NCI-H1105 treated with DMSO at 0.1 percent for 48 hours (cell line): ENCODE data around the gene SMARCC1.
"Not testable (repeated sequence)": the region's sequence is repeated elsewhere in the genome, so short reads cannot be mapped to it uniquely, and the experiment has no call there.

Experiments used
- DNase-seq: peaks from one replicate; lab custom pipeline; 2025; lab: John Stamatoyannopoulos, UW

Gene SMARCC1

GRCh38 chr3:47766186-47766585 is 15.5 kb downstream of the SMARCC1 start:
- DNase-seq: no peak

GRCh38 chr3:47762233-47762632 is 19.5 kb downstream of the SMARCC1 start:
- DNase-seq: no peak

GRCh38 chr3:47761046-47761445 is 20.6 kb downstream of the SMARCC1 start:
- no peak for DNase-seq

GRCh38 chr3:47760207-47760606 is 21.5 kb downstream of the SMARCC1 start:
- DNase-seq: not testable (repeated sequence)

GRCh38 chr3:47758261-47759025 is 23.2 kb downstream of the SMARCC1 start:
- DNase-seq: no peak

- no peak for DNase-seq
Observed at GRCh38 chr3:47752716-47753115, 29.0 kb downstream of the SMARCC1 start.

- not testable (repeated sequence) for DNase-seq
Observed at GRCh38 chr3:47750811-47751354, 30.8 kb downstream of the SMARCC1 start.

- no peak for DNase-seq
Observed at GRCh38 chr3:47747558-47747957, 34.1 kb downstream of the SMARCC1 start.

GRCh38 chr3:47746264-47746663 is 35.4 kb downstream of the SMARCC1 start:
- DNase-seq: no peak

GRCh38 chr3:47743855-47744254 is 37.8 kb downstream of the SMARCC1 start:
- no peak for DNase-seq

GRCh38 chr3:47743352-47743751 is 38.3 kb downstream of the SMARCC1 start:
- DNase-seq: not testable (repeated sequence)

GRCh38 chr3:47741925-47742324 is 39.8 kb downstream of the SMARCC1 start:
- no peak for DNase-seq

GRCh38 chr3:47732143-47732542 is 49.5 kb downstream of the SMARCC1 start:
- DNase-seq: no peak

- DNase-seq: no peak
Observed at GRCh38 chr3:47731061-47731460, 50.6 kb downstream of the SMARCC1 start.

- no peak for DNase-seq
Observed at GRCh38 chr3:47722859-47723258, 58.8 kb downstream of the SMARCC1 start.

- not testable (repeated sequence) for DNase-seq
Observed at GRCh38 chr3:47717448-47717847, 64.2 kb downstream of the SMARCC1 start.

GRCh38 chr3:47716656-47717055 is 65.0 kb downstream of the SMARCC1 start:
- no peak for DNase-seq

- DNase-seq: no peak
Observed at GRCh38 chr3:47715928-47716327, 65.8 kb downstream of the SMARCC1 start.

GRCh38 chr3:47714606-47715005 is 67.1 kb downstream of the SMARCC1 start:
- no peak for DNase-seq

GRCh38 chr3:47713655-47714054 is 68.0 kb downstream of the SMARCC1 start:
- no peak for DNase-seq

GRCh38 chr3:47712398-47712797 is 69.3 kb downstream of the SMARCC1 start:
- no peak for DNase-seq

- DNase-seq: no peak
Observed at GRCh38 chr3:47711596-47711995, 70.1 kb downstream of the SMARCC1 start.

GRCh38 chr3:47705391-47705790 is 76.3 kb downstream of the SMARCC1 start:
- DNase-seq: no peak

GRCh38 chr3:47704237-47704612 is 77.5 kb downstream of the SMARCC1 start:
- no peak for DNase-seq
